Kidney glomerular epithelial cell (primary cell): Measurements from ENCODE around the gene DQX1.

Experiments
- DNase-seq: peaks from one replicate; lab custom pipeline; 2025; lab: John Stamatoyannopoulos, UW

The DQX1 gene

GRCh38 chr2:74553892-74554819 lies 28.1 kb upstream of the DQX1 start, which contains the start of the genes DOK1 and LOXL3:
Gene DOK1, plus strand, starts transcription at chr2:74554720. Its CDS starts 35 bp downstream, at chr2:74554755.
Gene LOXL3, minus strand, starts transcription at chr2:74553942. Its CDS starts 1,308 bp downstream, at chr2:74552634.
- peak; percentile 74 for DNase-seq

DNA sequence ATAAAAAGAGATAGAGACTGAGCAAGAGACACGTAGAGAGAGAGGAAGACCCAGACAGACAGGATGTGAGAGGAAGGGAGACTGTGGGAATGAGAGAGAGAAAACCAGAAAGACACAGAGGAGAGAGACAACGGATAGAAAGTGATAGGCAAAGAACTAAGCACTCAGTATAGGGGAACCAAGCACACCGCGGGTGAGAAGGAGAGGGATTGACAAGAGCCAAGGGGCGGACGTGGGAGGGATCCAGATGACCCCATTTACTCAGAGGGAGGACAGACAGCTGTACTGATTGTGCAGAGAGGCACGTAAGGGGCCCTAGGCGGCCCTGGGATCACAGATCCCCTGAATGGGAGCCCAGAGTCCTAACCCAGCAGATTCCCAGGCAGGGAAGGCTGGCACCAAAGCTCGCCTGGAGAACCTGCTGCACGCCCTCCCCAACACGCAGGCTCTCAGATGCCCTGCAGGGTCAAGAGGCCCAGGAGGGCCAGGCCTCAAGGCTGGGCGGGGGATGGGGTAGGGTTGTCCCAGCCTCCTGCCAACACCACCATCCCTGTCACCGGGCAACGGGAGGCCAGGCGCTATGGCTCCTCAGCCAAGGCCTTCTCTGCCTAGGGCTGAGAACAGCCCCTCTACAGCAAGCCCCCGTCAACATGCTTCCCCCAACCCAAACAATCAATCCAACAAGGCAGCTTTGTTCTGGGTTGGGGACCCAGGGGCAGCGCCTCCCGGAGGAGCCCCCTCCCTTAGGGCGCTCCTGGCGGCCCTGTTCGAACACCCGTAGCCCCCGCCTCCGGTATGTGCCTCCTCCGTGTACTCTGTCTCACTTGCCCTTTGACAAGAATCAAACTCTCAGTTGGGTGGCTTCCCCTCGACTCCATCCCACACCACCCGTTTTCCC lies 27.1 kb upstream of the DQX1 start:
- no peak for DNase-seq

DNA sequence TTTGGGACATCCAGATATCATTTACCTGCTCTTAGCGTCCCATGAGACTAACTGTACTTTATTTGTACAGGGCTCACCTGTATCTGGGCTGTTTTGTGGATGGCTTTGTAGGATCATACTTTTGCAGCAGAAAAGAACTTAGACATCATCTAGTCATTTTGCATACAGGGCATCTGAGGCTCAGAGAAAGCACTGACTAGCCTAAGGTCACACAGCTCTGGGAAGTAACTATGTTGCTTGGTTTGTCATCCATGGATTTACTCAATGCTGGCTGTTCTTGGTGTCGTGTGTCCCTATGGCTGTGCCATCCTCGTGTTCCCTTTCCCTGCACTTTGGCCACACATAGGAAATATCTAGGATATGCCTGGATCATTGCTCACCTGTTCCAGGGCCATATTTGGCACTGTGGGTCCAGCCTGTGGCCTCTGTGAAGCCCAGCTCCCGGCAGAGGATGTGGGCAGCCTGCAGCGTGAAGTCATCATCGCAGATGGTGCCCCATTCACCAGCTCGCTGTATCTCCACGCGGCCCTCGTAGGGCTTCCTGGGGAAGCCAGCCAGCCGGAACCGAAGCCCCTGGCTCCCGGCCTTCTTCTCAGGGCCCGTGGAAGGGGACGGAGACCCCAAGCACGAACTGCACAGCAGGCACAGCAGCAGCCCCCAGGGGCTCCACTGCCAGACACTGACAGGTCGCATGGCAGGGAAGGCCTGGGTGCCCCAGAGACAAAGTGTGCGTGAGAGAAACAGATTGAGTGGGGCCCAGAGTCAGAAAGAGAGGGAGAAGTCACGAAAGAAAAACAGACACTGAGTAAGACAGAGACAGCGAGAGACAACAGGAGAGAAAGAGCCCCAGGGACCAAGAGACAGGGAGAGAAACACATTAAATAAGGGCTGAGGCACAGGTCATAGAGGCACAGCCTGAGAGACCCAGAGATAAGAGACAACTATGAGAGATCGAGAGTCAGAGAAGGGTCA lies 26.2 kb upstream of the DQX1 start:
- DNase-seq = no peak

- DNase-seq = no peak
These were observed 25.5 kb upstream of the DQX1 start for GRCh38 chr2:74551530-74551929.

DNA sequence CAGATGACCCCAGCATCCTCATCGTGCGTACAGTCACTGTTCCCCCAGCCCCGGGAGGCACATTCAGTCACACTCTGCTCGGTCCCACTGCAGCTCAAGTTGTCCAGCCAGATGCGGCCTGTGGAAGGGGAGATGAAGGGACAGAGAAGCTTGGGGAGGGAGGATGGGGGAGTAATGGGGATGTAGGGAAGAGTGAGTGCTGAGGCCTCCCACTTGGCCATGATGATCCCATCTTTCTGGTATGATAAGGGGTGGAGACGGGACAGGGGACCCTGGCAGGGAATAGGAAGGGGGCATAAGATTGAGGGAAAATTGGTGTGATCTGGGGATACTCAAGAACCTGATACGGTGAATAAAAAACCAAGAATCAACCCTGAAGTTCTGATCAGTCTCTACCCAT lies 24.2 kb upstream of the DQX1 start:
- DNase-seq = no peak

- peak; percentile 12 for DNase-seq
These were observed 23.1 kb upstream of the DQX1 start for GRCh38 chr2:74548900-74549826.

- no peak for DNase-seq
These were observed 22.4 kb upstream of the DQX1 start for GRCh38 chr2:74548285-74548899.

- DNase-seq = no peak
These were observed 20.0 kb upstream of the DQX1 start for GRCh38 chr2:74546004-74546403.

DNA sequence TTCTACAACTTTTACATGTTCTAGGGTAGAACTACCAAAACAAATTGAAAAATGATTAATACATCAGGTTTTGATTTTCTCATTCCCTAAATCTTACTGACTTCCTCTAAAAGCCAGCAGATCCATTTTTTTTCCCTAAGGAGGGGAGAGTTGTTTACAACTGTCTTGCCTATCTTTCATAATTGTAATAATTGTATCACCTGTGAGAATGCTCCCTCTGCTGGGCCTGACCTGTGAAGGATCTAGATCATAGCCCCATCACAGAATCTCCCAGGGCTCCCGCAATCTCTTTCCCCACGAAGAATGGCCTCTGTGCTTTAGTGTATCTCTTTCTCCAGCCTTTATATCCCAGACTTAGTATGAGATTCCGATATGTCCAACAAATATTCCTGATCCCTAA lies 18.6 kb upstream of the DQX1 start:
- no peak for DNase-seq

GRCh38 chr2:74542978-74543377 lies 16.9 kb upstream of the DQX1 start:
- DNase-seq = no peak

GRCh38 chr2:74540291-74540690 lies 14.3 kb upstream of the DQX1 start:
- no peak for DNase-seq

DNA sequence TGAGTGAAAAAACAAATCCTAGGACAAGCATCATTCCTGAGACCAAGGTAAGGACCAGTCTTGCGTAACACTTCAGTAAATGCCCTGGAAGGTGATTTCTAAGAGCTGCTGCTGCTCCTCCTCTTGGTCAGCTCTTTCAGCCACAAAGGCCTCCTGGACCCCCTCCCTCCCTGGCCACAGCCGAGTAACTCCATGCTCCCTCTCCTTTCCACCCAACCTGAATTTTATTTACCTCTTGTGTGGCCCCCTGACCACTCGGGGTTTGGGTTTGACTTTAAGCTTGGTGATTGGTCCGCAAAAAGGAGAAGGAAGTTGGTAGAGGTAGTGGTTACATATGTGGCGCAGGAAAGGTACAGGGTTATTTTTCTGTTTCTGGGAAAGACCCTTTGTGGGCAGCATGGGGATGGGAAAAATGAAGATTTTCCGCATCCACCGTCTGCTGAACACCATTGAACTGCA lies 12.9 kb upstream of the DQX1 start:
- no peak for DNase-seq

GRCh38 chr2:74537140-74537539 lies 11.1 kb upstream of the DQX1 start:
- no peak for DNase-seq

DNA sequence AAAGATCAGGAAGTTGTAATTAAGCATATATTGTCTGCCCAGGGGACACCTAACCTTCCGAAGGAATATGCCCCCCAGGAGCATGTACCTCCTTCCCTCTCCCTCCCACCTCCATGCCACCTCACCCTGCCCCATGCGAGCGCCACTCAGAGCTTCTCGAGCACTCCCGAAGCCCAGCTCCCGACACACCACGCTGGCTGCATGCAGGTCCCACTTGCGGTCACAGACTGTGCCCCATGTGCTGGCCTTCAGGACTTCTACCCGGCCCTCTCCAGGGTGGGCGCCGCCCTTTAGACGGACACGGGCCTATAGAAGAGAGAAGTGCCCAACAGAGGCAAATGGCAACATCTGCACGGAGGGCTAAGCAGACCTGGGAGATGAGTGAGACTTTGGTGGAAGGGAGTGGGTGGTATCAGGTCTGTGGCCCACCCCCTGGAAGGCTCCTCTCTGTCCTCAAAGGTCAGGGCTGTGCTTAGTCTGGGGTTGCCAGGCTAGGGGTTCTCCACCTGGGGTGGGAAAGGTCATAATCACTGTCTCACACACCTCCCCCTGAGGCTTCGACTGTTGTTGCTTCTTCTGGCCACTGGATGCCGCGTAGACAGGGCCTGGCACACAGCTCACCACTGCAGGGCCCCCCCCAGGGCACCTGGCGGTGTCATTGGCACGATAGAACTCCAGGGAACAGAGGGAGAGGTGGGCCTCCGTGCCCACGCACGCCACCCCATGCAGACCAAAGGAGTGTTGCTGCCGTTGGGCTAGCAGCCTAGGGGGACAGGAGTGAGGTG lies 10.3 kb upstream of the DQX1 start:
- DNase-seq = no peak

- DNase-seq = no peak
These were observed 9.5 kb upstream of the DQX1 start for GRCh38 chr2:74535440-74535965.

DNA sequence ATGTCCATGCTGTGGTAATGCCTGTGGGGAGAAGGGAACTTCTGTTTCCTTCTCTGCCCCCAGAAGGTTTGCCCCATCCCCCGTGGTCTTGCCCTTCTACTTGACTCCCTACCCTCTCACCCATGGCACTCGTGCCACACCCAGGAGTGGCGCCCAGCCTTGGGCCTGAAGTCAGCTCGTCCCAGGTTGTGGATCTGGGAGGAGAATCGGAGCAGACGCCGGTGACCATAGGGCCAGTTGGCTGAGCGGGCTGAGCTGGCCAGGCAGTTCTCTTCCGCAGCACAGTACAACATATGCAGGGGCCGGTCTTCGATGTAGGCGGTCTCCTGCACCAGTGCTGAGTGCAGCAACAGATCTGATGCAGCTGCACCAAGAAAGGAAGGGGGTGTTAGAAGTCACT lies 8.4 kb upstream of the DQX1 start:
- DNase-seq = no peak

- DNase-seq = no peak
These were observed 7.4 kb upstream of the DQX1 start for GRCh38 chr2:74533464-74533863.

DNA sequence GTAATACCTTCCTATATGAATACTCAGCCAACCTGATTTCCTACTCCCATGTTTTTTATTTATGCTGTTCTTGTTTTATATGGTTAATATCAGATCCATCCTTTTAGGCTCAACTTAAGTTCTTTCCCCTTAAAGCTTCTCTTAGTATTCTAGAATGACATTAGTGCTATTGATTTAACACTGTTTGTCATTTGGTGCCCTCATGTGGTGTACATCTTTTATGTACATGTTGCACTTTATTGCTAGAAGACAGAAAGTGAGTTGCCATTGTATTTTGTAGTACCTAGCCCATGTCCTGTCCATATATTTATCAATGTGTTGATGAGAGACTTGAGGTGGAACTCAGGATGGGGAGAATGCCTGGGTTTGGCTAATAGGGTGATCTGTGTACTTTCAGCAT lies 6.2 kb upstream of the DQX1 start:
- DNase-seq = peak; percentile 7

GRCh38 chr2:74531666-74532065 lies 5.6 kb upstream of the DQX1 start:
- no peak for DNase-seq
